HG02885 (cell line): Measurements from ENCODE around the gene CRTC1.

ENCODE experiments used
- ATAC-seq: cut with Tn5 transposase; IDR thresholded peaks from one replicate; pipeline ENCODE4 v1.9.1; 2021; ENCODE audit warnings: mild to moderate bottlenecking; ENCODE audit not compliant: unreplicated experiment, poor library complexity

CRTC1 gene

GRCh38 chr19:18828786-18829185 lies 145.3 kb downstream of the CRTC1 start:
- ATAC-seq: no peak

GRCh38 chr19:18830488-18830887 lies 147.0 kb downstream of the CRTC1 start:
- no peak for ATAC-seq

GRCh38 chr19:18831524-18832305 lies 148.2 kb downstream of the CRTC1 start, which contains the start of gene UPF1:
Gene UPF1, plus strand, starts transcription at chr19:18831959. Its CDS starts 251 bp downstream, at chr19:18832210.
- peak; percentile 67 for ATAC-seq
